H1 (cell line): ENCODE measurements around the gene SCAPER. TPM values are rescaled to one million over a fixed set of nuclear protein-coding genes. Genes with fewer than 3 reads are reported as not detected.

Experiments
- CTCF ChIA-PET: fragments of 300-600 bp; sonication (Branson Sonifier 250); formaldehyde crosslinking; loops from one replicate; lab custom pipeline; 2021; ENCODE audit not compliant: partially characterized antibody; lab: Charles Lee
- POLR2A ChIA-PET: fragments of 300-600 bp; sonication (Branson Sonifier 250); formaldehyde crosslinking; loops from one replicate; lab custom pipeline; 2021; ENCODE audit warnings: inconsistent platforms; ENCODE audit not compliant: partially characterized antibody; lab: Charles Lee
- DNase-seq, 2 experiments: peaks; one replicate each; pipeline versions ENCODE4 v3.0.0 to v3.0.0-alpha.2; 2010 to 2022; ENCODE audit warnings: low spot score in 2 of 2, low read depth in 1 of 2, mixed read lengths in 1 of 2
- FAIRE-seq: peaks from 2 replicates; lab custom pipeline; 2011; peaks lifted over from hg19 to GRCh38; lab: Jason Lieb, UNC
- H2AFZ ChIP-seq: 2 replicates; pipeline ENCODE4 v1.8.1; 2012; ENCODE audit warnings: low read length, inconsistent platforms
- H2AK5ac ChIP-seq: 2 replicates; pipeline ENCODE4 v1.6.1; 2013; ENCODE audit warnings: low read depth, low read length
- H2BK120ac ChIP-seq: replicated peaks from 2 replicates; pipeline ENCODE3; 2013; ENCODE audit warnings: low read depth, low read length, inconsistent platforms
- H2BK12ac ChIP-seq: 2 replicates; pipeline ENCODE4 v1.6.1; 2013; ENCODE audit warnings: low read depth, low read length
- H2BK15ac ChIP-seq: 2 replicates; pipeline ENCODE4 v1.6.1; 2013; ENCODE audit warnings: low read length
- H2BK20ac ChIP-seq: 2 replicates; pipeline ENCODE4 v1.6.1; 2013; ENCODE audit warnings: low read length
- H2BK5ac ChIP-seq: 2 replicates; pipeline ENCODE4 v1.6.1; 2013; ENCODE audit warnings: low read depth, low read length
- H3K14ac ChIP-seq: 2 replicates; pipeline ENCODE4 v1.6.1; 2013; ENCODE audit warnings: inconsistent platforms; ENCODE audit not compliant: insufficient read length
- H3K18ac ChIP-seq: 2 replicates; pipeline ENCODE4 v1.6.1; 2013; ENCODE audit warnings: low read length; ENCODE audit errors: extremely low read depth
- H3K23ac ChIP-seq: 2 replicates; pipeline ENCODE4 v1.6.1; 2013; ENCODE audit warnings: inconsistent platforms; ENCODE audit not compliant: insufficient read length
- H3K23me2 ChIP-seq: 2 replicates; pipeline ENCODE4 v1.6.1; 2013; ENCODE audit warnings: low read depth, low read length
- H3K27ac ChIP-seq: 2 replicates; pipeline ENCODE4 v1.6.1; 2011; ENCODE audit warnings: low read depth, low read length, inconsistent platforms
- H3K27me3 ChIP-seq, 4 experiments: replicated peaks in 1 of 4; 1 replicate in 1 of 4; 2 replicates in 3 of 4; pipeline versions ENCODE4 v1.6.1 to v1.8.1; 2011 to 2013; ENCODE audit warnings: low read length in 3 of 4, mild to moderate bottlenecking in 3 of 4, inconsistent platforms in 2 of 4, mixed read lengths in 2 of 4, moderate library complexity in 1 of 4; ENCODE audit not compliant: control insufficient read depth in 3 of 4, insufficient read depth in 3 of 4; ENCODE audit errors: extremely low read depth in 1 of 4
- H3K36me3 ChIP-seq, 4 experiments: 2 replicates each; pipeline versions ENCODE4 v1.6.1 to v1.8.1; 2011 to 2013; ENCODE audit warnings: mild to moderate bottlenecking in 4 of 4, low read length in 3 of 4, moderate library complexity in 2 of 4, control low read depth in 1 of 4, inconsistent platforms in 1 of 4; ENCODE audit not compliant: insufficient read depth in 4 of 4, control insufficient read depth in 2 of 4
- H3K4ac ChIP-seq: replicated peaks from 2 replicates; pipeline ENCODE3; 2013; ENCODE audit warnings: low read length, low read depth, mixed read lengths, inconsistent platforms; ENCODE audit not compliant: insufficient read length
- H3K4me1 ChIP-seq, 4 experiments: replicated peaks in 1 of 4; 1 replicate in 1 of 4; 2 replicates in 3 of 4; pipeline versions ENCODE4 v1.6.1 to v1.8.1; 2011 to 2013; ENCODE audit warnings: low read length in 3 of 4, inconsistent platforms in 2 of 4, mixed read lengths in 1 of 4; ENCODE audit not compliant: insufficient read depth in 4 of 4, control insufficient read depth in 3 of 4
- H3K4me2 ChIP-seq, 2 experiments: 2 replicates each; pipeline versions ENCODE4 v1.6.1 to v1.8.1; 2011 to 2013; ENCODE audit warnings: low read depth in 2 of 2, low read length in 2 of 2, control low read depth in 1 of 2, inconsistent platforms in 1 of 2, mild to moderate bottlenecking in 1 of 2; ENCODE audit not compliant: insufficient read depth in 1 of 2
- H3K4me3 ChIP-seq, 4 experiments: fragments of 200-600, 300-600 bp in 1 of 4; sonication (generic), shearing (Covaris generic), sonication (Bioruptor Twin) in 1 of 4; 2 replicates each; pipeline versions ENCODE4 v1.5.1 to v1.8.1; 2011 to 2016; ENCODE audit warnings: low read length in 4 of 4, low read depth in 3 of 4, control low read depth in 2 of 4, inconsistent platforms in 2 of 4, mild to moderate bottlenecking in 2 of 4, mixed read lengths in 1 of 4, moderate library complexity in 1 of 4; ENCODE audit not compliant: insufficient read depth in 2 of 4; ENCODE audit errors: extremely low read depth in 1 of 4
- H3K56ac ChIP-seq: replicated peaks from 2 replicates; pipeline ENCODE3; 2013; ENCODE audit warnings: low read depth, mild to moderate bottlenecking, mixed read lengths, low read length, inconsistent platforms; ENCODE audit not compliant: insufficient read length
- H3K79me1 ChIP-seq: 2 replicates; pipeline ENCODE4 v1.6.1; 2013; ENCODE audit warnings: low read depth, low read length, control low read depth
- H3K79me2 ChIP-seq, 2 experiments: 2 replicates each; pipeline versions ENCODE4 v1.6.1 to v1.8.1; 2012 to 2013; ENCODE audit warnings: low read length in 2 of 2, mild to moderate bottlenecking in 2 of 2, inconsistent platforms in 1 of 2; ENCODE audit not compliant: insufficient read depth in 2 of 2, control insufficient read depth in 1 of 2
- H3K9ac ChIP-seq, 4 experiments: replicated peaks in 1 of 4; 1 replicate in 1 of 4; 2 replicates in 3 of 4; pipeline versions ENCODE4 v1.6.1 to v1.8.1; 2011 to 2013; ENCODE audit warnings: low read depth in 3 of 4, low read length in 3 of 4, control low read depth in 2 of 4, mild to moderate bottlenecking in 2 of 4, moderate library complexity in 2 of 4, inconsistent platforms in 1 of 4; ENCODE audit errors: extremely low read depth in 1 of 4
- H3K9me3 ChIP-seq, 2 experiments: 2 replicates each; pipeline versions ENCODE4 v1.6.1 to v1.8.1; 2012 to 2013; ENCODE audit warnings: mild to moderate bottlenecking in 2 of 2, moderate library complexity in 2 of 2, control low read depth in 1 of 2, inconsistent platforms in 1 of 2, low read depth in 1 of 2, low read length in 1 of 2, mixed read lengths in 1 of 2; ENCODE audit not compliant: insufficient read depth in 2 of 2
- H4K20me1 ChIP-seq, 2 experiments: replicated peaks in 1 of 2; 2 replicates each; pipeline versions ENCODE3 to v1.8.1; 2011 to 2013; ENCODE audit warnings: inconsistent platforms in 2 of 2, low read length in 2 of 2, mild to moderate bottlenecking in 1 of 2; ENCODE audit not compliant: insufficient read depth in 2 of 2, control insufficient read depth in 1 of 2
- H4K5ac ChIP-seq: 2 replicates; pipeline ENCODE4 v1.6.1; 2013; ENCODE audit warnings: low read length, low read depth, mixed read lengths, inconsistent platforms; ENCODE audit not compliant: insufficient read length
- H4K8ac ChIP-seq: 2 replicates; pipeline ENCODE4 v1.8.0; 2013; ENCODE audit warnings: mild to moderate bottlenecking, moderate library complexity, low read length, inconsistent platforms; ENCODE audit not compliant: insufficient read depth; ENCODE audit errors: extremely low read depth
- H4K91ac ChIP-seq: replicated peaks from 2 replicates; pipeline ENCODE3; 2013; ENCODE audit warnings: low read length, mixed read lengths, inconsistent platforms; ENCODE audit not compliant: insufficient read length
- BACH1 ChIP-seq: IDR thresholded peaks from 2 replicates; pipeline ENCODE4 v1.6.1; 2012; ENCODE audit warnings: low read length, improper control_type of control experiment
- CHD2 ChIP-seq: IDR thresholded peaks from 2 replicates; pipeline ENCODE4 v1.6.1; 2012; ENCODE audit warnings: low read length, improper control_type of control experiment
- CTCF ChIP-seq, 3 experiments: IDR thresholded peaks; 1 replicate in 2 of 3; 2 replicates in 1 of 3; pipeline versions ENCODE4 v1.5.1 to v1.6.1; 2011; ENCODE audit warnings: low read length in 3 of 3, mild to moderate bottlenecking in 3 of 3, inconsistent platforms in 2 of 3, low read depth in 1 of 3, moderate library complexity in 1 of 3; ENCODE audit not compliant: insufficient read depth in 1 of 3; ENCODE audit errors: control extremely low read depth in 1 of 3
- EZH2 ChIP-seq: fragments of 200-600 bp; sonication (generic); IDR thresholded peaks from 2 replicates; pipeline ENCODE4 v1.7.1; 2012; ENCODE audit warnings: low read depth, mild to moderate bottlenecking, moderate library complexity, low read length, inconsistent platforms; ENCODE audit not compliant: severe bottlenecking
- KDM4A ChIP-seq: IDR thresholded peaks from one replicate; pipeline ENCODE4 v1.7.1; 2012; ENCODE audit warnings: low read depth, mild to moderate bottlenecking, moderate library complexity, low read length, inconsistent platforms; ENCODE audit not compliant: severe bottlenecking
- SRF ChIP-seq: IDR thresholded peaks from 2 replicates; pipeline ENCODE4 v1.6.1; 2011; ENCODE audit warnings: mild to moderate bottlenecking, low read depth, low read length, moderate library complexity
- SUZ12 ChIP-seq: fragments of 200-600 bp; sonication (generic); IDR thresholded peaks from 2 replicates; pipeline ENCODE4 v1.6.1; 2012; ENCODE audit warnings: mild to moderate bottlenecking, inconsistent platforms, low read length, moderate library complexity, mixed read lengths
- TCF12 ChIP-seq: IDR thresholded peaks from 2 replicates; pipeline ENCODE4 v1.6.1; 2011; ENCODE audit warnings: low read depth, mild to moderate bottlenecking, low read length
- YY1 ChIP-seq: IDR thresholded peaks from 2 replicates; pipeline ENCODE4 v1.6.1; 2011; ENCODE audit warnings: low read depth, mild to moderate bottlenecking, low read length
- WGBS, 2 experiments: shearing (Covaris generic) in 1 of 2; methylation state at CpG; one replicate each; pipeline versions ENCODE4 v1.1.6 to v1.1.7; 2013 to 2015; ENCODE audit warnings: low lambda C conversion rate in 2 of 2, mixed read lengths in 2 of 2, inconsistent platforms in 1 of 2, low coverage in 1 of 2, missing lambda C conversion rate in 1 of 2; ENCODE audit not compliant: insufficient replicate concordance in 2 of 2, insufficient coverage in 1 of 2, insufficient read length in 1 of 2; ENCODE audit errors: extremely low coverage in 1 of 2, missing lambda C conversion rate in 1 of 2; 5-methylcytosine and 5-hydroxymethylcytosine counted together
- polyA plus RNA-seq, 7 experiments: library from polyadenylated mRNA; depleted of rRNA in 3 of 7; stranded (reverse) in 5 of 7; unstranded in 2 of 7; fragments of >200 nt in 5 of 7; fragments of 200-250 nt in 2 of 7; gene quantifications; 1 replicate in 5 of 7; 2 replicates in 1 of 7; 4 replicates in 1 of 7; pipeline versions ENCODE4 v1.2.1 to v1.2.3, GENCODE V29; 2011 to 2013; ENCODE audit warnings: missing spikeins in 2 of 7, mixed read lengths in 2 of 7
- total RNA-seq: library from RNA; stranded (reverse); fragmentation: NEBNext Ultra II Directional; extraction: Animal tissue kit (Norgen Biotek cat#: 25700); gene quantifications from 2 replicates; pipeline ENCODE4 v1.2.1, GENCODE V29; 2021

SCAPER gene
- total and polyA plus RNA-seq, 2 of the 8 experiments (the other 6 are each of a cell fraction or from before 2014, with no cell fraction given) = 1.6 to 6.8 TPM

- Histone ChIP-seq H3K27me3 (peaks cover 83 to 100% (median 93%) of the 10 kb centered on the region in 4 experiments), H4K8ac (peak overlapping the region; percentile 66), H2BK120ac (no peak overlapping the region), H2BK12ac (peak overlapping the region; percentile 27; the same call in 1 of the 2 replicates), H3K79me2 (no peaks in the 10 kb centered on the region), H3K23me2 (peaks cover 7% of the 10 kb centered on the region; the same call in 1 of the 2 replicates), H3K9me3 (peaks cover 0 to 10% of the 10 kb centered on the region in 2 experiments; a peak in 1 of 4 replicates), H3K9ac (no peak overlapping the region), H3K79me1 (no peaks in the 10 kb centered on the region)
- no peak for FAIRE-seq
- CTCF ChIA-PET = interaction anchor here (0.6 to 1.7 kb wide), 6 partner anchors 10 to 155 kb away, joined by 3 to 5 read pairs (median 4); no protein-coding TSS in a partner anchor
- TF ChIP-seq SUZ12 (peak; percentile 82), CHD2 (no peak), TCF12 (no peak), SRF (no peak), BACH1 (no peak), KDM4A (peak; percentile 69), EZH2 (peak; percentile 85), YY1 (peak; percentile 44; the same call in 1 of the 2 replicates), CTCF (IDR thresholded peaks at IDR 0.05; ENCODE audit: control extremely low read depth in 1 of 3, insufficient read depth in 1 of 3, low read depth in 1 of 3, low read length in 3 of 3) (peak in 1 of 3 experiments; percentile 38; a peak in 1 of 4 replicates)
- TF ChIP-seq, all 59 proteins: peak for 5
- Histone ChIP-seq H3K4me2 (peak overlapping the region; percentile 77 to 80), H3K56ac (no peak overlapping the region), H3K23ac (no peak overlapping the region), H2BK5ac (no peak overlapping the region), H3K4me3 (peak overlapping the region; percentile 2 to 55 (median 30); a peak in 6 of 8 replicates), H3K27ac (no peak overlapping the region), H4K91ac (no peak overlapping the region), H3K14ac (no peak overlapping the region), H4K5ac (no peak overlapping the region), H2BK15ac (no peak overlapping the region; the same call in 1 of the 2 replicates), H4K20me1 (peaks cover 15 to 31% of the 10 kb centered on the region in 2 experiments), H3K18ac (no peak overlapping the region), H3K4me1 (peaks cover 0 to 41% (median 25%) of the 10 kb centered on the region in 4 experiments; a peak in 6 of 7 replicates), H2AFZ (peak overlapping the region; percentile 9), H3K4ac (no peak overlapping the region), H2BK20ac (no peak overlapping the region), H3K36me3 (peaks cover 0 to 26% (median 0%) of the 10 kb centered on the region in 4 experiments; a peak in 1 of 8 replicates), H2AK5ac (no peak overlapping the region)
- WGBS, 2 experiments = 3% methylated on average over 34 of the region's 35 CpGs; no CpG with 5 or more reads in 1 of the 2 experiments
- POLR2A ChIA-PET = interaction anchor here (1.0 kb wide), 1 partner anchor 91 kb away, joined by 3 read pairs; no protein-coding TSS in a partner anchor
- DNase-seq = peak in 1 of 2 experiments; percentile 78
Measured at GRCh38 chr15:76340803-76341365, 564.3 kb downstream of the SCAPER start.
